Measurements from ENCODE around the gene UNC119. TPM values are rescaled to one million over a fixed set of nuclear protein-coding genes. Genes with fewer than 3 reads are reported as not detected.

The UNC119 gene
- total and polyA plus RNA-seq, 2 experiments from 2014 or later = 39.0 to 78.4 TPM

DNA sequence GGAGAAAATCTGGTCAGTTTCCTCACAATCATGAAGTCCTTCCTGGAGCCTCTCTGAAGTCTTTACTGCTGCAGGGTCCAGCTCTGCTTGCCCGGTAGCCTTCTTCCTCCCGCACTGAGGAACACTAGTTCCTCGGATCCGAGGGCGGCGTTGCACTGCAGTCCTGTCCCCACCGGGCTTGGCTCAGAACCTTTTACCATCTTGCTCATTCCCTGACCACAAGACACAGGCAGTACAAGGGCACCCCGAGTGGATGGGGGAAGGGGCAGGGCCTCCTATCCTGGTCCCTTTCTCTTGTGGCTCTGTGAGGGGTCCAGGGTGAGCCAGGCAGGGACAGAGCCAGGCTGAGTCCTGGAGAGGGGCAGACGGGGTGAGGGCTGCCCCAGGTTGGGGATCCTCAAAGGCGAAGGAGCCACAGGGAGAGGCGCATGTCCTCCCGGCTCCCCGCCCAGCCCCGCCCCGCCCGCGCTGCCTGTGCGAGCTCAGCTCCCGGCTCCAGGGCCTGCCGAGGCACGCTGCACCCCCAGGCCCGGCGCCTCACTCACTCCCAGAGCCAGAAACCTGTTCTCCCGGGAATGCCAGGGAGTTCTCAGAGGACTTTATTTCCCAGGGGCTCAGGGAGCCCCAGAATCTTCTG lies 44.7 kb downstream of the UNC119 start:
- H4K20me1 ChIP-seq (replicated peaks; ENCODE audit: insufficient read depth) = no peaks in the 10 kb centered on the region
- H3K4me3 ChIP-seq = peak overlapping the region; percentile 32
- no peaks in the 10 kb centered on the region for H3K36me3 Mint-ChIP-seq (ENCODE audit: low read depth)
- H3F3A ChIP-seq (replicated peaks; ENCODE audit: low read depth) = no peaks in the 10 kb centered on the region
- DNase-seq (ENCODE audit: low spot score) = peak; percentile 69
- peaks cover 7% of the 10 kb centered on the region for H3K27me3 Mint-ChIP-seq (ENCODE audit: insufficient read depth, low read depth, poor library complexity)
- H3K36me3 ChIP-seq (ENCODE audit: insufficient read depth) = no peaks in the 10 kb centered on the region
- H3K4me3 Mint-ChIP-seq = no peak overlapping the region
- 0 out of 2 replicates have a peak, but pooled peaks cover 6% of the 10 kb centered on the region for H3K27me3 ChIP-seq (ENCODE audit: insufficient read depth)
- TF ChIP-seq STAT1 (IDR thresholded peaks at IDR 0.05; ENCODE audit: unreplicated experiment) (no peak), ZNF114 (CRISPR knock-in tag; IDR thresholded peaks at IDR 0.05) (no peak), EZH2phosphoT487 (IDR thresholded peaks at IDR 0.05; ENCODE audit: unreplicated experiment) (no peak), EZH2 (IDR thresholded peaks at IDR 0.05; ENCODE audit: low read depth, unreplicated experiment) (no peak), NANOG (IDR thresholded peaks at IDR 0.05; ENCODE audit: borderline replicate concordance) (no peak), ZNF331 (CRISPR knock-in tag; IDR thresholded peaks at IDR 0.05; ENCODE audit: low read depth) (no peak), JUNB (IDR thresholded peaks at IDR 0.05; ENCODE audit: unreplicated experiment) (no peak), CREB1 (CRISPR knock-in tag; IDR thresholded peaks at IDR 0.05; ENCODE audit: low read depth) (no peak), POLR2AphosphoS5 (IDR thresholded peaks at IDR 0.05; ENCODE audit: low read depth) (no peak)
- TF ChIP-seq, protein P1, sequence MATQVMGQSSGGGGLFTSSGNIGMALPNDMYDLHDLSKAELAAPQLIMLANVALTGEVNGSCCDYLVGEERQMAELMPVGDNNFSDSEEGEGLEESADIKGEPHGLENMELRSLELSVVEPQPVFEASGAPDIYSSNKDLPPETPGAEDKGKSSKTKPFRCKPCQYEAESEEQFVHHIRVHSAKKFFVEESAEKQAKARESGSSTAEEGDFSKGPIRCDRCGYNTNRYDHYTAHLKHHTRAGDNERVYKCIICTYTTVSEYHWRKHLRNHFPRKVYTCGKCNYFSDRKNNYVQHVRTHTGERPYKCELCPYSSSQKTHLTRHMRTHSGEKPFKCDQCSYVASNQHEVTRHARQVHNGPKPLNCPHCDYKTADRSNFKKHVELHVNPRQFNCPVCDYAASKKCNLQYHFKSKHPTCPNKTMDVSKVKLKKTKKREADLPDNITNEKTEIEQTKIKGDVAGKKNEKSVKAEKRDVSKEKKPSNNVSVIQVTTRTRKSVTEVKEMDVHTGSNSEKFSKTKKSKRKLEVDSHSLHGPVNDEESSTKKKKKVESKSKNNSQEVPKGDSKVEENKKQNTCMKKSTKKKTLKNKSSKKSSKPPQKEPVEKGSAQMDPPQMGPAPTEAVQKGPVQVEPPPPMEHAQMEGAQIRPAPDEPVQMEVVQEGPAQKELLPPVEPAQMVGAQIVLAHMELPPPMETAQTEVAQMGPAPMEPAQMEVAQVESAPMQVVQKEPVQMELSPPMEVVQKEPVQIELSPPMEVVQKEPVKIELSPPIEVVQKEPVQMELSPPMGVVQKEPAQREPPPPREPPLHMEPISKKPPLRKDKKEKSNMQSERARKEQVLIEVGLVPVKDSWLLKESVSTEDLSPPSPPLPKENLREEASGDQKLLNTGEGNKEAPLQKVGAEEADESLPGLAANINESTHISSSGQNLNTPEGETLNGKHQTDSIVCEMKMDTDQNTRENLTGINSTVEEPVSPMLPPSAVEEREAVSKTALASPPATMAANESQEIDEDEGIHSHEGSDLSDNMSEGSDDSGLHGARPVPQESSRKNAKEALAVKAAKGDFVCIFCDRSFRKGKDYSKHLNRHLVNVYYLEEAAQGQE (IDR thresholded peaks at IDR 0.05; ENCODE audit: unreplicated experiment) = no peak
- TF ChIP-seq, protein P2, sequence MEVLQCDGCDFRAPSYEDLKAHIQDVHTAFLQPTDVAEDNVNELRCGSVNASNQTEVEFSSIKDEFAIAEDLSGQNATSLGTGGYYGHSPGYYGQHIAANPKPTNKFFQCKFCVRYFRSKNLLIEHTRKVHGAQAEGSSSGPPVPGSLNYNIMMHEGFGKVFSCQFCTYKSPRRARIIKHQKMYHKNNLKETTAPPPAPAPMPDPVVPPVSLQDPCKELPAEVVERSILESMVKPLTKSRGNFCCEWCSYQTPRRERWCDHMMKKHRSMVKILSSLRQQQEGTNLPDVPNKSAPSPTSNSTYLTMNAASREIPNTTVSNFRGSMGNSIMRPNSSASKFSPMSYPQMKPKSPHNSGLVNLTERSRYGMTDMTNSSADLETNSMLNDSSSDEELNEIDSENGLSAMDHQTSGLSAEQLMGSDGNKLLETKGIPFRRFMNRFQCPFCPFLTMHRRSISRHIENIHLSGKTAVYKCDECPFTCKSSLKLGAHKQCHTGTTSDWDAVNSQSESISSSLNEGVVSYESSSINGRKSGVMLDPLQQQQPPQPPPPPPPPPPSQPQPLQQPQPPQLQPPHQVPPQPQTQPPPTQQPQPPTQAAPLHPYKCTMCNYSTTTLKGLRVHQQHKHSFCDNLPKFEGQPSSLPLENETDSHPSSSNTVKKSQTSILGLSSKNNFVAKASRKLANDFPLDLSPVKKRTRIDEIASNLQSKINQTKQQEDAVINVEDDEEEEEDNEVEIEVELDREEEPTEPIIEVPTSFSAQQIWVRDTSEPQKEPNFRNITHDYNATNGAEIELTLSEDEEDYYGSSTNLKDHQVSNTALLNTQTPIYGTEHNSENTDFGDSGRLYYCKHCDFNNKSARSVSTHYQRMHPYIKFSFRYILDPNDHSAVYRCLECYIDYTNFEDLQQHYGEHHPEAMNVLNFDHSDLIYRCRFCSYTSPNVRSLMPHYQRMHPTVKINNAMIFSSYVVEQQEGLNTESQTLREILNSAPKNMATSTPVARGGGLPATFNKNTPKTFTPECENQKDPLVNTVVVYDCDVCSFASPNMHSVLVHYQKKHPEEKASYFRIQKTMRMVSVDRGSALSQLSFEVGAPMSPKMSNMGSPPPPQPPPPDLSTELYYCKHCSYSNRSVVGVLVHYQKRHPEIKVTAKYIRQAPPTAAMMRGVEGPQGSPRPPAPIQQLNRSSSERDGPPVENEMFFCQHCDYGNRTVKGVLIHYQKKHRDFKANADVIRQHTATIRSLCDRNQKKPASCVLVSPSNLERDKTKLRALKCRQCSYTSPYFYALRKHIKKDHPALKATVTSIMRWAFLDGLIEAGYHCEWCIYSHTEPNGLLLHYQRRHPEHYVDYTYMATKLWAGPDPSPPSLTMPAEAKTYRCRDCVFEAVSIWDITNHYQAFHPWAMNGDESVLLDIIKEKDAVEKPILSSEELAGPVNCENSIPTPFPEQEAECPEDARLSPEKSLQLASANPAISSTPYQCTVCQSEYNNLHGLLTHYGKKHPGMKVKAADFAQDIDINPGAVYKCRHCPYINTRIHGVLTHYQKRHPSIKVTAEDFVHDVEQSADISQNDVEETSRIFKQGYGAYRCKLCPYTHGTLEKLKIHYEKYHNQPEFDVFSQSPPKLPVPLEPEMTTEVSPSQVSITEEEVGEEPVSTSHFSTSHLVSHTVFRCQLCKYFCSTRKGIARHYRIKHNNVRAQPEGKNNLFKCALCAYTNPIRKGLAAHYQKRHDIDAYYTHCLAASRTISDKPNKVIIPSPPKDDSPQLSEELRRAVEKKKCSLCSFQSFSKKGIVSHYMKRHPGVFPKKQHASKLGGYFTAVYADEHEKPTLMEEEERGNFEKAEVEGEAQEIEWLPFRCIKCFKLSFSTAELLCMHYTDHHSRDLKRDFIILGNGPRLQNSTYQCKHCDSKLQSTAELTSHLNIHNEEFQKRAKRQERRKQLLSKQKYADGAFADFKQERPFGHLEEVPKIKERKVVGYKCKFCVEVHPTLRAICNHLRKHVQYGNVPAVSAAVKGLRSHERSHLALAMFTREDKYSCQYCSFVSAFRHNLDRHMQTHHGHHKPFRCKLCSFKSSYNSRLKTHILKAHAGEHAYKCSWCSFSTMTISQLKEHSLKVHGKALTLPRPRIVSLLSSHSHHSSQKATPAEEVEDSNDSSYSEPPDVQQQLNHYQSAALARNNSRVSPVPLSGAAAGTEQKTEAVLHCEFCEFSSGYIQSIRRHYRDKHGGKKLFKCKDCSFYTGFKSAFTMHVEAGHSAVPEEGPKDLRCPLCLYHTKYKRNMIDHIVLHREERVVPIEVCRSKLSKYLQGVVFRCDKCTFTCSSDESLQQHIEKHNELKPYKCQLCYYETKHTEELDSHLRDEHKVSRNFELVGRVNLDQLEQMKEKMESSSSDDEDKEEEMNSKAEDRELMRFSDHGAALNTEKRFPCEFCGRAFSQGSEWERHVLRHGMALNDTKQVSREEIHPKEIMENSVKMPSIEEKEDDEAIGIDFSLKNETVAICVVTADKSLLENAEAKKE (CRISPR knock-in tag; IDR thresholded peaks at IDR 0.05) = no peak
- TF ChIP-seq, protein P3, sequence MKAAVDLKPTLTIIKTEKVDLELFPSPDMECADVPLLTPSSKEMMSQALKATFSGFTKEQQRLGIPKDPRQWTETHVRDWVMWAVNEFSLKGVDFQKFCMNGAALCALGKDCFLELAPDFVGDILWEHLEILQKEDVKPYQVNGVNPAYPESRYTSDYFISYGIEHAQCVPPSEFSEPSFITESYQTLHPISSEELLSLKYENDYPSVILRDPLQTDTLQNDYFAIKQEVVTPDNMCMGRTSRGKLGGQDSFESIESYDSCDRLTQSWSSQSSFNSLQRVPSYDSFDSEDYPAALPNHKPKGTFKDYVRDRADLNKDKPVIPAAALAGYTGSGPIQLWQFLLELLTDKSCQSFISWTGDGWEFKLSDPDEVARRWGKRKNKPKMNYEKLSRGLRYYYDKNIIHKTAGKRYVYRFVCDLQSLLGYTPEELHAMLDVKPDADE (IDR thresholded peaks at IDR 0.05) = no peak
- TF ChIP-seq, protein P4, sequence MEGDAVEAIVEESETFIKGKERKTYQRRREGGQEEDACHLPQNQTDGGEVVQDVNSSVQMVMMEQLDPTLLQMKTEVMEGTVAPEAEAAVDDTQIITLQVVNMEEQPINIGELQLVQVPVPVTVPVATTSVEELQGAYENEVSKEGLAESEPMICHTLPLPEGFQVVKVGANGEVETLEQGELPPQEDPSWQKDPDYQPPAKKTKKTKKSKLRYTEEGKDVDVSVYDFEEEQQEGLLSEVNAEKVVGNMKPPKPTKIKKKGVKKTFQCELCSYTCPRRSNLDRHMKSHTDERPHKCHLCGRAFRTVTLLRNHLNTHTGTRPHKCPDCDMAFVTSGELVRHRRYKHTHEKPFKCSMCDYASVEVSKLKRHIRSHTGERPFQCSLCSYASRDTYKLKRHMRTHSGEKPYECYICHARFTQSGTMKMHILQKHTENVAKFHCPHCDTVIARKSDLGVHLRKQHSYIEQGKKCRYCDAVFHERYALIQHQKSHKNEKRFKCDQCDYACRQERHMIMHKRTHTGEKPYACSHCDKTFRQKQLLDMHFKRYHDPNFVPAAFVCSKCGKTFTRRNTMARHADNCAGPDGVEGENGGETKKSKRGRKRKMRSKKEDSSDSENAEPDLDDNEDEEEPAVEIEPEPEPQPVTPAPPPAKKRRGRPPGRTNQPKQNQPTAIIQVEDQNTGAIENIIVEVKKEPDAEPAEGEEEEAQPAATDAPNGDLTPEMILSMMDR (conservative IDR thresholded peaks at IDR 0.05; ENCODE audit: low read depth in 2 of 2) = no peak
- no peak overlapping the region for H3K27ac Mint-ChIP-seq
- peak overlapping the region; percentile 60 for H3K4me2 ChIP-seq
- no peaks in the 10 kb centered on the region for H3K9me2 ChIP-seq (ENCODE audit: insufficient read depth)
- no peak overlapping the region for H3K27ac ChIP-seq (ENCODE audit: low read depth)
- peak; percentile 93 for ATAC-seq
- H3K79me2 ChIP-seq (replicated peaks; ENCODE audit: insufficient read depth) = no peaks in the 10 kb centered on the region
- no peaks in the 10 kb centered on the region for H3K9me3 Mint-ChIP-seq
- peaks cover 15% of the 10 kb centered on the region; the same call in 1 of the 2 replicates for H3K4me1 ChIP-seq (ENCODE audit: insufficient read depth)
- H3K4me1 Mint-ChIP-seq = peaks cover 18% of the 10 kb centered on the region
- peak overlapping the region; percentile 99 for H2AFZ ChIP-seq

All from GM23338 (cell line).